Loucy (cell line): Measurements from ENCODE around the gene THTPA.

Source experiments
- EZH2phosphoT487 ChIP-seq: fragments of 200-600 bp; IDR thresholded peaks from 2 replicates; pipeline ENCODE4 v1.6.1; 2018; ENCODE audit warnings: antibody characterized with exemption, mild to moderate bottlenecking, moderate library complexity, borderline replicate concordance
- TF ChIP-seq, protein P1 (sequence below): fragments of 200-600 bp; sonication (generic); conservative IDR thresholded peaks from 2 replicates; pipeline ENCODE4 v1.5.1; 2014; ENCODE audit warnings: mild to moderate bottlenecking, antibody characterized with exemption, low read length

- TF ChIP-seq EZH2phosphoT487, result no peak
- TF ChIP-seq, protein P1, sequence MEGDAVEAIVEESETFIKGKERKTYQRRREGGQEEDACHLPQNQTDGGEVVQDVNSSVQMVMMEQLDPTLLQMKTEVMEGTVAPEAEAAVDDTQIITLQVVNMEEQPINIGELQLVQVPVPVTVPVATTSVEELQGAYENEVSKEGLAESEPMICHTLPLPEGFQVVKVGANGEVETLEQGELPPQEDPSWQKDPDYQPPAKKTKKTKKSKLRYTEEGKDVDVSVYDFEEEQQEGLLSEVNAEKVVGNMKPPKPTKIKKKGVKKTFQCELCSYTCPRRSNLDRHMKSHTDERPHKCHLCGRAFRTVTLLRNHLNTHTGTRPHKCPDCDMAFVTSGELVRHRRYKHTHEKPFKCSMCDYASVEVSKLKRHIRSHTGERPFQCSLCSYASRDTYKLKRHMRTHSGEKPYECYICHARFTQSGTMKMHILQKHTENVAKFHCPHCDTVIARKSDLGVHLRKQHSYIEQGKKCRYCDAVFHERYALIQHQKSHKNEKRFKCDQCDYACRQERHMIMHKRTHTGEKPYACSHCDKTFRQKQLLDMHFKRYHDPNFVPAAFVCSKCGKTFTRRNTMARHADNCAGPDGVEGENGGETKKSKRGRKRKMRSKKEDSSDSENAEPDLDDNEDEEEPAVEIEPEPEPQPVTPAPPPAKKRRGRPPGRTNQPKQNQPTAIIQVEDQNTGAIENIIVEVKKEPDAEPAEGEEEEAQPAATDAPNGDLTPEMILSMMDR, result no peak
Observed at GRCh38 chr14:23550131-23550811, 5.8 kb upstream of the THTPA start.
